A673 (cell line): ENCODE data around the gene BEND2. TPM values are rescaled to one million over a fixed set of nuclear protein-coding genes. Genes with fewer than 3 reads are reported as not detected.

Experiments
- BruUV-seq: library from RNA; stranded (reverse); fragments of 400-500 nt; replicated peaks from 2 replicates; lab custom pipeline; 2021; lab: Mats Ljungman, UMichigan
- CTCF ChIA-PET: fragments of 300-600 bp; sonication (Branson Sonifier 250); formaldehyde crosslinking; loops from one replicate; lab custom pipeline; 2022; ENCODE audit warnings: antibody characterized with exemption; lab: Charles Lee
- POLR2A ChIA-PET: fragments of 300-600 bp; sonication (Branson Sonifier 250); formaldehyde crosslinking; loops from one replicate; lab custom pipeline; 2022; ENCODE audit warnings: antibody characterized with exemption; ENCODE audit not compliant: low non-redundant PET; lab: Charles Lee
- DNase-seq: peaks from one replicate; pipeline ENCODE4 v3.0.0-alpha.2; 2015; ENCODE audit warnings: low spot score
- H3K27ac ChIP-seq: fragments of 200-600 bp; sonication (generic); 2 replicates; pipeline ENCODE4 v1.5.1; 2016; ENCODE audit warnings: mixed run types, low read depth, mild to moderate bottlenecking, mixed read lengths, antibody characterized with exemption, low read length; ENCODE audit not compliant: poor library complexity, severe bottlenecking
- H3K27me3 ChIP-seq: fragments of 200-600 bp; sonication (generic); replicated peaks from 2 replicates; pipeline ENCODE4 v1.6.1; 2017; ENCODE audit warnings: mixed run types, low read depth, mild to moderate bottlenecking, mixed read lengths, antibody characterized with exemption, low read length; ENCODE audit not compliant: insufficient read depth, poor library complexity
- H3K36me3 ChIP-seq: fragments of 200-600 bp; sonication (generic); 2 replicates; pipeline ENCODE4 v1.6.1; 2016; ENCODE audit warnings: mixed run types, mild to moderate bottlenecking, mixed read lengths, antibody characterized with exemption, low read length; ENCODE audit not compliant: insufficient read depth, poor library complexity, severe bottlenecking
- H3K4me1 ChIP-seq: fragments of 200-600 bp; sonication (generic); 2 replicates; pipeline ENCODE4 v1.6.1; 2017; ENCODE audit warnings: mixed run types, mild to moderate bottlenecking, mixed read lengths, antibody characterized with exemption, low read length; ENCODE audit not compliant: insufficient read depth, poor library complexity, severe bottlenecking
- H3K4me3 ChIP-seq: fragments of 200-600 bp; sonication (generic); 2 replicates; pipeline ENCODE4 v1.5.1; 2016; ENCODE audit warnings: low read depth, mixed run types, mild to moderate bottlenecking, mixed read lengths, low read length; ENCODE audit not compliant: poor library complexity, severe bottlenecking
- H3K9me3 ChIP-seq: fragments of 200-600 bp; sonication (generic); 2 replicates; pipeline ENCODE4 v1.6.1; 2016; ENCODE audit warnings: mixed run types, low read depth, mild to moderate bottlenecking, mixed read lengths, antibody characterized with exemption, low read length; ENCODE audit not compliant: poor library complexity, severe bottlenecking
- EZH2 ChIP-seq: fragments of 200-600 bp; sonication (generic); IDR thresholded peaks from 2 replicates; pipeline ENCODE4 v1.6.1; 2017; ENCODE audit warnings: borderline replicate concordance, low read depth, mild to moderate bottlenecking, mixed read lengths, antibody characterized with exemption, low read length; ENCODE audit not compliant: poor library complexity, severe bottlenecking
- intact Hi-C: fragments of 100-400 bp; cut with micrococcal nuclease; formaldehyde crosslinking; loops from one replicate; pipeline ENCODE4 v1.10.0; 2022; ENCODE audit not compliant: unreplicated experiment
- total RNA-seq: library from RNA; stranded (reverse); gene quantifications from 2 replicates; pipeline ENCODE4 v1.2.3, GENCODE V29; 2021
- TF ChIP-seq, protein P1 (sequence below): fragments of 300-800, 200-600 bp; sonication (generic); conservative IDR thresholded peaks from 2 replicates; pipeline ENCODE4 v1.5.1; 2017; ENCODE audit warnings: low read depth, mild to moderate bottlenecking, antibody characterized with exemption, low read length, moderate library complexity, mixed read lengths

Gene BEND2
- total RNA-seq, 1 experiment from 2014 or later = not detected

DNA sequence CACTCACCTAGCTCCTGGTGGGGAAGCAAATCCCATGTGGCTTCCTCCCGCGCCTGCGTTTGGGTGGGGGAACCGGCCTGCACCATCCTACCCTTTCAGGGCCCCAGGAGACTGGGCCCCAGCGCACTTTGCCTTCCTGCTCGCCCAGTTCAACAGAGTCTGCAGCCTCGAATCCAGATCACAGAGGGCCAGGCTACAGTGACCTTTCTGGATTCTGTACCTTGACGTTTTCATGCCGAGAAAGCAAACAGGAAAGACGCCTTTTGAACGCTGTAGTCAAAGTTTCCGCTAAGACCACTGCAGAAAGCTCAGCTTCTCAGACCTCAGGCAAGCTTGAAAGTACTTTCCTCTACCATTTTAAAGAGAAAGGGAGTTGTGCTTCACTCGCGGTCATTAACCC is 7.4 kb upstream of the BEND2 start:
- POLR2A ChIA-PET = interaction anchor here (0.6 kb wide), 1 partner anchor 59 kb away, joined by 4 read pairs; no protein-coding TSS in a partner anchor
- no peak for TF ChIP-seq EZH2
- TF ChIP-seq, protein P1, sequence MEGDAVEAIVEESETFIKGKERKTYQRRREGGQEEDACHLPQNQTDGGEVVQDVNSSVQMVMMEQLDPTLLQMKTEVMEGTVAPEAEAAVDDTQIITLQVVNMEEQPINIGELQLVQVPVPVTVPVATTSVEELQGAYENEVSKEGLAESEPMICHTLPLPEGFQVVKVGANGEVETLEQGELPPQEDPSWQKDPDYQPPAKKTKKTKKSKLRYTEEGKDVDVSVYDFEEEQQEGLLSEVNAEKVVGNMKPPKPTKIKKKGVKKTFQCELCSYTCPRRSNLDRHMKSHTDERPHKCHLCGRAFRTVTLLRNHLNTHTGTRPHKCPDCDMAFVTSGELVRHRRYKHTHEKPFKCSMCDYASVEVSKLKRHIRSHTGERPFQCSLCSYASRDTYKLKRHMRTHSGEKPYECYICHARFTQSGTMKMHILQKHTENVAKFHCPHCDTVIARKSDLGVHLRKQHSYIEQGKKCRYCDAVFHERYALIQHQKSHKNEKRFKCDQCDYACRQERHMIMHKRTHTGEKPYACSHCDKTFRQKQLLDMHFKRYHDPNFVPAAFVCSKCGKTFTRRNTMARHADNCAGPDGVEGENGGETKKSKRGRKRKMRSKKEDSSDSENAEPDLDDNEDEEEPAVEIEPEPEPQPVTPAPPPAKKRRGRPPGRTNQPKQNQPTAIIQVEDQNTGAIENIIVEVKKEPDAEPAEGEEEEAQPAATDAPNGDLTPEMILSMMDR = no peak
- no TSS peak for BruUV-seq
- intact Hi-C loops = no loop called here
- no peaks in the 10 kb centered on the region for H3K36me3 ChIP-seq
- DNase-seq = no peak
- H3K9me3 ChIP-seq = no peaks in the 10 kb centered on the region
- H3K4me1 ChIP-seq = no peaks in the 10 kb centered on the region
- H3K27ac ChIP-seq = no peak overlapping the region
- CTCF ChIA-PET = no interaction called here
- no peaks in the 10 kb centered on the region for H3K27me3 ChIP-seq
- H3K4me3 ChIP-seq = no peak overlapping the region

DNA sequence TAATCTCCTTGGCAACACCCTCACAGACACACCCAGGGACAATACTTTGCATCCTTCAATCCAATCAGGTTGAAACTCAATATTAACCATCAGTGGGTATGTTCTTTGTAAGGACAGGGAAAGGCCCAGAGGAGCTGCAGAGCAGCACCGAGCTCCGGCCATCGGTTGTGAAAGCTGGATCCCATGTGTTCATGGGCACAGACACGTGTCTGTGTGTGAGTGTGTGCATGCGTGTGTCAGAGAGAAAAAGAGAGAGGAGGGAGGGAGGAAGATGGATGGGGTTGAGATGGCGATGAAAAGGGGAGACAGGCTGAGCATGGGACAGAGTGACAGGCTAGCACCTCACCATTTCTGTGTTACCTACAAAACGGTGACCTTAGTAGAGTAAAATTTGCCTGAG is 6.8 kb upstream of the BEND2 start:
- CTCF ChIA-PET = no interaction called here

DNA sequence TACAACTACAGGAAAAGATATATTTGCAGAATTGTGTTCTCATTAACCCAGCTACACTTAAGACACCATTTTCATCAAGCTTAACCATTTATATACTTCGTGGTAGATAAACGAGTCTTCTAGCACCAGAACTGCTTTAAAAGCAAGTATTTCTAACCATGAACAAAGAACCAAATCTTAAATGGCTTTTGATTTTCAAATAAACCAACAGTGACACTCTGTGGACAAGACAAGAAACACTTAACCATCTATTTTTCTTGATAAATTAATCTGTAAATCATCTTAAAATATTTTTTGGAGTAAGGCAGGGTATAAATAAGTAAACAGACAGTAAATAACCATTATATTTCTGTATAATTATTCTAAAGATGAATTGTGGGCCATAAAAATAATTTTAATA is 10.2 kb downstream of the BEND2 start:
- DNase-seq = peak; percentile 33
- Histone ChIP-seq H3K27ac (no peak overlapping the region), H3K36me3 (no peaks in the 10 kb centered on the region), H3K4me3 (no peak overlapping the region), H3K4me1 (no peaks in the 10 kb centered on the region), H3K27me3 (no peaks in the 10 kb centered on the region), H3K9me3 (no peaks in the 10 kb centered on the region)
- TF ChIP-seq EZH2 = no peak
- TF ChIP-seq, protein P1 = peak; percentile 46; the same call in 1 of the 2 replicates
- no TSS peak for BruUV-seq
- ChIA-PET CTCF (no interaction called here), POLR2A (no interaction called here)
- intact Hi-C loops = loop anchor here (1.0 to 10.0 kb wide), 5 partner anchors 164 to 423 kb away; no protein-coding TSS in a partner anchor

More for the DNA sequence above, 6.8 kb upstream of the BEND2 start:
- intact Hi-C loops = no loop called here
- H3K4me1 ChIP-seq = no peaks in the 10 kb centered on the region
- TF ChIP-seq EZH2 = no peak
- no peak for DNase-seq
- no peaks in the 10 kb centered on the region for H3K36me3 ChIP-seq
- H3K4me3 ChIP-seq = no peak overlapping the region
- H3K27me3 ChIP-seq = no peaks in the 10 kb centered on the region
- POLR2A ChIA-PET = no interaction called here
- BruUV-seq = no TSS peak
- H3K9me3 ChIP-seq = no peaks in the 10 kb centered on the region
- no peak overlapping the region for H3K27ac ChIP-seq

DNA sequence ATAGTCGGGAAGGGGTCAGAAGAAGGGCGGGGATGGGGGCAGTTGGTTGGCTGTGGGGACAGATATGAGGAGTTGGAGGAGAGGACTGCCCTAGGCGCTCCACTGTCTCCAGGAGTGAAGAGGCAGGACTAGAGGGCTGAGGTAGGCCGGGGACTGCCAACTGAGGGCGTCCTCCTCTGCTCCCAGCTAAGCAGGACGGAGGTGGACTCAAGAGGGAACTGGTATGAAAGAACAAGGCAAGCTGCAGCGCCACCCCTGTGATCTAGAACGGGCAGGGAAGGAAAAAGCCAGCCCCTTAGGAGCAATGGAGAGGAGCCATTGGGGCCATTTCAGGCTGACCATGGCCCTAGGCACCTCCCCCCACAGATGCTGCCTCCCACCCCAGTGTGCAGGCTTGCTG is 14.0 kb downstream of the BEND2 start:
- H3K36me3 ChIP-seq = no peaks in the 10 kb centered on the region
- no peaks in the 10 kb centered on the region for H3K27me3 ChIP-seq
- no TSS peak for BruUV-seq
- CTCF ChIA-PET = no interaction called here
- H3K27ac ChIP-seq = no peak overlapping the region
- DNase-seq = no peak
- H3K9me3 ChIP-seq = no peaks in the 10 kb centered on the region
- intact Hi-C loops = no loop called here
- H3K4me3 ChIP-seq = no peak overlapping the region
- TF ChIP-seq, protein P1 = no peak
- no peak for TF ChIP-seq EZH2
- POLR2A ChIA-PET = no interaction called here
- no peaks in the 10 kb centered on the region for H3K4me1 ChIP-seq
